ENCODE measurements around the gene HABP4. TPM values are rescaled to one million over a fixed set of nuclear protein-coding genes. Genes with fewer than 3 reads are reported as not detected.
A peak's percentile ranks its signal among the peaks of the same experiment; 100 is the strongest.

Gene HABP4
- total RNA-seq, 1 experiment from 2014 or later: 5.7 TPM

DNA sequence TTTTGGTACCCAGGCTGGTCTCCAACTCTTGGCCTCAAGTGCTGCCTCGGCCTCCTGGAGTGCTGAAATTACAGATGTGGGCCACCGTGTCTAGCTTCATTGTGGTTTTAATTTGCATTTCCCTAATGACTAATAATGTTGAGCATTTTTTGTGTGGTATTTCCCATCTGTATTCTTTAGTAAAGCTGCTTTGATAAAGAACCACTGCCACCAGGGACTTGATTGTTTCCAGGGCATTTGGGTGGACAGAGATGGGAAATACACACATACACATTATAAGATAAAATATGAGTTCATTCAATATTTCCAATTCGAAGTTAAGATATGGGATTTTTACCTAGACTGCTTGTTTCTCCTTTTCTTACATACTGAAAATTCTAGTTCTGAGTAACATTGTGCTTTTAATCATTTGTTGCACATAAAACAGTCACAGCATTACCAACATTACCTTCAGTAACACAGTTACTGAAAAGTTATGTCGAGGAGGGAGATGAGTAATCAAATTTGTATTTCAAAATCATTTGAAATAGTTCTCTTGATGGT lies 28.9 kb downstream of the HABP4 start:
- no peak for DNase-seq (ENCODE audit: low spot score)

DNA sequence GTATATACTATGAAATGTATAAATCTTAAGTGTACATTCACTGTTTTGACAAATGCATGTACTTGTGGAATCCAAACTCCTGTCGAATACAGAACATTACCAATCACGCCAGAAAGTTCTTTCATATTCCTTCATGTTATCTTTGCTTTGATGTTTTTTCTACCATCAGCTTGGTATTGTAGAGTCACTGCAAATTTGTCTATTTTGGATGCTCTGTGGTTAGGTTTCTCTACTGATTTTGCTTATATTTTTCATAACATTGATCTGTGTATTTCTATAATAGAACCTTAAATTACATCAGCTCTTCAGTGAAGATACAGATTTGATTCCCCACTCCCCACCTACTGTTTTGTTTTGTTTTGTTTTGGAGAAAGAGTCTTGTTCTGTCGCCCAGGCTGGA lies 30.8 kb downstream of the HABP4 start:
- no peak for DNase-seq (ENCODE audit: low spot score)

DNA sequence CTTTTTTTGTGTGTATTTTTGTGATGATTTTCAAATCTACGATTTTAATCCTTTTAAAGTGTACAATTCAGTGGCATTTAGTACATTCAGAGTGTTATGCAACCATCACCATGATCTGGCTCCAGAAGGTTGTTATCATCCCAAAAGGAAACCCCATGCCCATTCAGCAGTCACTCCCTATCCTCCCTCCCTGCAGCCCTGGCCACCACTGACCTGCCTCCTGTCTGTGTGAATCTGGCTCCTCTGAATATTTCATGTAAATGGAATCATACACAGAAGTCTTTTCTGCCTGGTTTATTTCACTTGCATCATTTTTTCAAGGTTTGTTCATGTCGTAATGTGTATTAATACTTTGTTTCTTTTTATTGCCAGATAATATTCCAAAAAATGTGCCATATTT lies 32.5 kb downstream of the HABP4 start:
- no peak for DNase-seq (ENCODE audit: low spot score)

GRCh38 chr9:96483197-96483596 lies 33.2 kb downstream of the HABP4 start:
- DNase-seq (ENCODE audit: low spot score): no peak

- no peak for DNase-seq (ENCODE audit: low spot score)
These were observed 33.9 kb downstream of the HABP4 start for GRCh38 chr9:96483733-96484390.

GRCh38 chr9:96484521-96484931 lies 34.6 kb downstream of the HABP4 start:
- DNase-seq (ENCODE audit: low spot score): no peak

GRCh38 chr9:96485280-96485679 lies 35.3 kb downstream of the HABP4 start:
- DNase-seq (ENCODE audit: low spot score): no peak

- DNase-seq (ENCODE audit: low spot score): no peak
These were observed 36.5 kb downstream of the HABP4 start for GRCh38 chr9:96486386-96487028.

DNA sequence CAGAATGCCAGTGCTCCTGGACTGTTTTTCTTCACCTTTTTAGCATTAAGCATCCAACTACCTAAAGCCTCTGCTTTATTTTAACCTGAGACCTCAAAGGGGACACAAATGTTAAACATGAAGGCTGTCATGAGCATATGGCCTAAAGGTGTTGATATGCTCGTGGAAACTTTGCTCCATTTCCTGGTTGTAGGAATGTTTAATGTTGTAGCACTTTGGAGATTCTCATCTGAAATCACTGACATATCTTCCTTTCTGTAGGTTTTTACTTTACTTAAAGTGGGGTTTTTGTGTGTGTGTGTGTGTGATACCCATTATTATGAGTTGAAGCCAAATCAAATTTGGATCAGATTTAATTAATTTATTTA lies 37.0 kb downstream of the HABP4 start:
- DNase-seq (ENCODE audit: low spot score): no peak

- DNase-seq (ENCODE audit: low spot score): no peak
These were observed 38.0 kb downstream of the HABP4 start for GRCh38 chr9:96487949-96488348.

DNA sequence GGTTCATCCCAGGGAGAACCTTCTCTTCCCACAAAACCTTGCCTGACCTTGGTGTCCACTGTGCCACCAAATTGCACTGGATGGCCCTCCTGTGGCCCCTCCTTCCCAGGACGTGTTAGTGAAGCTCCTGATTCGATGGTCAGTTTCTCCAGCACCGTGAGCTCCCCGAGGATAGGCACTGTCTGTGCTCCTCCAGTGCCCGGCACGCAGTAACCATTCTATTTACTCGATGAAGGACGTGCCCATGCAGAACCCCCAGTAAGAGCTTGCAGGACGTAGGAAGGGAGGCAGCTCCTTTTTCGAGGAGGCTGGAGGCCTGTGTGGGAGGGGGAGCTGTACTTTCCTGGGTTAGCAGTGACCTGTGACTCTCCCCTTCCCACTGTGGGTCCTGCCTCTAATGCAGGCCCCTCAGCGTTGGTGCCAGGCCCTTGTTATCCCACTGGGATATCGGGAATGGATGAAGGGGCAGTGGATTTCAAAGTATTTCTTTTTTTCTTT lies 39.6 kb downstream of the HABP4 start:
- no peak for DNase-seq (ENCODE audit: low spot score)

DNA sequence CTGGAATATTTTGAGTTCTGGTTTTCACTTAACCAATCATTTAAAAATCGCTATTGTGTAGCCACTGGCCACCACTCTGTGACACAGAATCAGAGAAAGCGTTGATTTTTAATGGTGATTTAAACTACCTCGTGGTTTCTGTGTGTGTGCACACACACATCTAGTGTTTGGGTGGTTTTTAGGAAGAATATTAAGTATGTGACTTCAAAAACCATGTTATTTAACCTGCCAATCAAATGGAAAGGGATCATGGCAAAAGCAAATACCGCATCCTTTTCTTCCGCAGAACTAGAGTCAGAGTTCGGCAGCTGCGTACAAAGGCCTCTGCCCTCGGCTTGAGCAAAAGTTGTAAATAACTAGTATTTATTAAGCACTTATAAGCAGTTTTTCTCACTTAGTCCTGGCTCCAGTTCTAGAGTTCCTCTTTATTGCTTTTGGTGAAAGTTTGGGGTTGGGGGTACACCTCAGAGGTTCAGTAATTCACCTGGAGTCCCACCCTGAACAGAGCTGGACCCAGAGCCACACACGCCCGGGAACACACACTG lies 40.6 kb downstream of the HABP4 start:
- DNase-seq (ENCODE audit: low spot score): no peak

DNA sequence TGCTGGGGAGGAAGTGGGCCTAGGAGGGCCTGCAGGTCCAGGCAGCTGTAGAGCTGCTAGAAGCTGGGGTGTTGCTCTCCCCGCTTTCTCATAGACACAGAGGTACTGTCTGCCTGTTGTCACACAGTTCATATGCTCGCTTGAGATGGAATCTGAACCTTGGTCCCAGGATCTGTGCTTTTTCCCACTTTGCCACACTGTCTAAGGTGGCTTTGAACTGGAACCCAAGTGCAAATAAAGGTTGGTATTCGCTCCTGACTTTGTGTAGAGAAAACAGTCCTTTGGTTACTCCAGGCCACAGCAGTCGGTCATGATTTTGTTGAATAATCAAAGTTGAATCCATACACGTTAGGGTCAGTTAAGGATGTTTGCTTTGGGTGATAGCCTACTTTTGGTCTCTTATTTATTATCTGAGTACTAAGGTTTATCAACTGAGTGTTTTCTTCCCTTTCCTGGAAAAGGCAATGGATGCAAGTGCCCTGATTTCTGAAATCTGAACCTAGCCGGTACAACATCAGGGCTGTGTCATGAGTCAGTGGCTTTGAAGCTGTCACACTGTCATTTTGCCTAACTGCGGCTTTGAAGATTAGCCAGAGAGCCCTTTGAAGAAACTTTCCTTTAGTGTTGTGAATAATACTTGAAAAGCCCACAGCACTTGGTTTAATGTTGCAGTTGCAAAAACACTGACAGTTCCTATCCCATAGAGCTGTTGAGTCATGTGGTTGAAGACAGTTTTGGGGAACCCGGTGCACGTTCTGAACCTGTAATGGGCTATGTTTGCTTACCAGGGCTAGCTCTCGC lies 41.3 kb downstream of the HABP4 start:
- peak; percentile 30 for DNase-seq (ENCODE audit: low spot score)

GRCh38 chr9:96491880-96492525 lies 42.0 kb downstream of the HABP4 start:
- DNase-seq (ENCODE audit: low spot score): no peak

DNA sequence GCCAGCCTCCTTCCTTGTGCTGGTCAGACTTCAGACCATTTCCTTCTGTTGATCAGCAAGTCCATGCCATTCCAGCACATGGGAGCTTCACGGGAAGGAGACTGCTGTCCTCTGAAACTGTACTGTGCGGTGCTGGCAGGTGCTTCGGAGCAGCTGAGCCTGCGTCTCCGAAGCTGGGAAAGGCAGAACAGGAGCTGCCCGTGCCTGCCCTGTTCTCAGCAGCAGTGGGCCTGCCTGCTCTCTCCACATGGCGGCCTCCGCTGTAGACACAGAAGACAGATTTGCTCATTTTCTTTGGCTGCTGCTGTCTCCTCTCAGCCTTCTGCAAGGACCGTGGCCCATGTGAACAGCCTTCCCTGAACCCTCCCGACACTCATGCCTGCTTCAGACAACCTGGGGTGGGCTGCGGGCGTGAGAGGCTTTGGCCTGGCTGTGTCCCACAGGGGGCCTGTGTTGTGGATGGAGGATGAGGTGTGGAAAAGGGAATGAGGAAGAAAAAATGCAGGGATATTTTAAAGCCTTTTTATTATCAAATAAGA lies 43.1 kb downstream of the HABP4 start:
- DNase-seq (ENCODE audit: low spot score): no peak

GRCh38 chr9:96493757-96494156 lies 43.8 kb downstream of the HABP4 start:
- DNase-seq (ENCODE audit: low spot score): no peak

GRCh38 chr9:96494215-96494800 lies 44.3 kb downstream of the HABP4 start:
- no peak for DNase-seq (ENCODE audit: low spot score)

DNA sequence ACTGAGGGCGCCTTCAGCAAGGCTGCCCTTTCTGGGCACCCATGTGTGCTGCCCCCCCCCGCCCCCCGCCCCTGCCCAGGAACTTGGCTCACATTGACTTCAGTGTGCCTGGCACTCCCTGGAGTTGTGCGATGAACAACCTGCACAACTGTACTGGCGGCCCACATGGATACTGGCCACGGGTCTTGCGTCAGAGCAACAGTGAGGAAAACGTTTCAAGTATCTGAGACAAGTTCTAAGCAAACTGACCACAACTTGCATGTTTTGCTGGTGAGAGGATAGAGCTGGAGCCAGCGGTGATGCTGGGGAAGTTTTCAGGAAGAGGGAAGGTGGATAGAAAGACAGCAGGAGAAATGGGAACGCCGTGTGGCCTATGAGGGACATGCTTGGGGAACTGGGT lies 45.4 kb downstream of the HABP4 start:
- DNase-seq (ENCODE audit: low spot score): peak; percentile 84

- no peak for DNase-seq (ENCODE audit: low spot score)
These were observed 46.6 kb downstream of the HABP4 start for GRCh38 chr9:96496368-96497116.

- no peak for DNase-seq (ENCODE audit: low spot score)
These were observed 47.1 kb downstream of the HABP4 start for GRCh38 chr9:96497117-96497399.

GRCh38 chr9:96498796-96499195 lies 48.8 kb downstream of the HABP4 start:
- DNase-seq (ENCODE audit: low spot score): no peak
